GM12878 (cell line): Measurements from ENCODE around the gene C12orf43. TPM values are rescaled to one million over a fixed set of nuclear protein-coding genes. Genes with fewer than 3 reads are reported as not detected.

ENCODE experiments used
- ATAC-seq: fragments of 200-7000 bp; cut with Tn5 transposase; 3 replicates; pipeline ENCODE4 v1.9.1; 2020; ENCODE audit warnings: mild to moderate bottlenecking, moderate library complexity
- BruUV-seq: library from RNA; stranded (reverse); fragments of 400-500 nt; replicated peaks from 2 replicates; lab custom pipeline; 2021; lab: Mats Ljungman, UMichigan
- CTCF ChIA-PET: fragments of 300-600 bp; sonication (Branson Sonifier 250); formaldehyde crosslinking; extraction: SDS; loops from one replicate; lab custom pipeline; 2021; ENCODE audit warnings: inconsistent platforms; lab: Yijun Ruan, JAX
- POLR2A ChIA-PET: fragments of 350-600 bp; formaldehyde crosslinking; extraction: SDS; loops from one replicate; lab custom pipeline; 2021; ENCODE audit warnings: inconsistent platforms; lab: Charles Lee
- RAD21 ChIA-PET: fragments of 300-600 bp; sonication (Branson Sonifier 250); formaldehyde crosslinking; loops from one replicate; lab custom pipeline; 2023; ENCODE audit warnings: antibody characterized with exemption; ENCODE audit not compliant: unreplicated experiment; lab: Charles Lee
- SMC1A ChIA-PET: fragments of 300-600 bp; sonication (Branson Sonifier 250); formaldehyde crosslinking; loops from one replicate; lab custom pipeline; 2023; ENCODE audit not compliant: unreplicated experiment, uncharacterized antibody; lab: Charles Lee
- DNase-seq: peaks from one replicate; pipeline ENCODE4 v3.0.0-alpha.2; 2011; ENCODE audit warnings: low read depth, low spot score
- FAIRE-seq: peaks from 3 replicates; lab custom pipeline; 2011; peaks lifted over from hg19 to GRCh38; lab: Jason Lieb, UNC
- H2AFZ ChIP-seq: 2 replicates; pipeline ENCODE4 v1.6.0; 2011; ENCODE audit warnings: low read depth, low read length, control low read depth; ENCODE audit not compliant: control insufficient read depth
- H3K27ac ChIP-seq: 2 replicates; pipeline ENCODE4 v1.5.1; 2011; ENCODE audit warnings: control low read depth; ENCODE audit not compliant: control insufficient read depth, insufficient read depth
- H3K27me3 ChIP-seq, 2 experiments: replicated peaks in 1 of 2; 2 replicates each; pipeline versions ENCODE4 v1.6.0 to v1.6.1; 2011; ENCODE audit warnings: low read length in 1 of 2; ENCODE audit not compliant: control insufficient read depth in 2 of 2, insufficient read depth in 2 of 2
- H3K36me3 ChIP-seq, 2 experiments: 2 replicates each; pipeline ENCODE4 v1.5.1; 2011; ENCODE audit warnings: low read length in 1 of 2; ENCODE audit not compliant: control insufficient read depth in 2 of 2, insufficient read depth in 2 of 2
- H3K4me1 ChIP-seq: 2 replicates; pipeline ENCODE4 v1.6.1; 2011; ENCODE audit warnings: mild to moderate bottlenecking, low read length, moderate library complexity, mixed read lengths; ENCODE audit not compliant: control insufficient read depth, insufficient read depth
- H3K4me2 ChIP-seq: 2 replicates; pipeline ENCODE4 v1.6.0; 2011; ENCODE audit warnings: control low read depth; ENCODE audit not compliant: control insufficient read depth, insufficient read depth
- H3K4me3 ChIP-seq: fragments of 200-600 bp; sonication (generic); 2 replicates; pipeline ENCODE4 v1.5.1; 2016
- H3K79me2 ChIP-seq: 2 replicates; pipeline ENCODE4 v1.6.0; 2011; ENCODE audit warnings: low read length; ENCODE audit not compliant: control insufficient read depth, insufficient read depth
- H3K9ac ChIP-seq: 2 replicates; pipeline ENCODE4 v1.8.0; 2011; ENCODE audit warnings: low read length, control low read depth, mixed read lengths; ENCODE audit not compliant: control insufficient read depth, insufficient read depth
- H3K9me3 ChIP-seq: replicated peaks from 3 replicates; pipeline ENCODE4 v1.5.1; 2011; ENCODE audit warnings: mild to moderate bottlenecking, low read length; ENCODE audit not compliant: control insufficient read depth, insufficient read depth
- H4K20me1 ChIP-seq: 2 replicates; pipeline ENCODE4 v1.6.0; 2011; ENCODE audit not compliant: control insufficient read depth, insufficient read depth
- WGBS: methylation state at CpG from one replicate; pipeline ENCODE4 v1.1.6; 2016; ENCODE audit warnings: low lambda C conversion rate; ENCODE audit not compliant: insufficient replicate concordance, insufficient coverage; ENCODE audit errors: missing lambda C conversion rate; 5-methylcytosine and 5-hydroxymethylcytosine counted together
- in situ Hi-C: fragments of 300-500 bp; cut with MboI; formaldehyde crosslinking; loops from 9 replicates; pipeline ENCODE4 v1.14.3; 2018; ENCODE audit warnings: mixed read lengths
- intact Hi-C: fragments of 100-400 bp; cut with micrococcal nuclease; formaldehyde crosslinking; loops from one replicate; pipeline ENCODE4 v1.14.2; 2022; ENCODE audit not compliant: unreplicated experiment
- polyA plus RNA-seq, 11 experiments: library from polyadenylated mRNA; depleted of rRNA in 4 of 11; unstranded in 6 of 11; stranded (reverse) in 5 of 11; fragments of >200 nt; fragmentation: Nextera tagmentation in 4 of 11; fragmentation: Illumina TruSeq in 1 of 11; extraction: Ambion mirVana in 4 of 11; extraction: Trizol in 1 of 11; gene quantifications; 1 replicate in 1 of 11; 2 replicates in 10 of 11; pipeline versions ENCODE4 v1.2.1 to v1.2.3, GENCODE V29; 2011 to 2016; ENCODE audit warnings: inconsistent platforms in 2 of 11, missing spikeins in 2 of 11, low read depth in 1 of 11
- total RNA-seq, 4 experiments: library from RNA; depleted of rRNA in 3 of 4; stranded (reverse); fragments of >200 nt in 3 of 4; fragmentation: Illumina TruSeq in 1 of 4; extraction: Trizol in 1 of 4; gene quantifications; 2 replicates each; pipeline versions ENCODE4 v1.2.1 to v1.2.3, GENCODE V29; 2013 to 2021
- TF ChIP-seq, protein P1 (sequence below), 3 experiments: IDR thresholded peaks in 2 of 3; conservative IDR thresholded peaks in 1 of 3; 2 replicates each; pipeline ENCODE4 v1.5.1; 2011; ENCODE audit warnings: low read depth in 3 of 3, low read length in 3 of 3, mild to moderate bottlenecking in 3 of 3, control low read depth in 2 of 3, moderate library complexity in 2 of 3, inconsistent platforms in 1 of 3, mixed read lengths in 1 of 3; ENCODE audit not compliant: control insufficient read depth in 2 of 3, insufficient read depth in 1 of 3; ENCODE audit errors: extremely low read depth in 1 of 3
- TF ChIP-seq, protein P2 (sequence below): IDR thresholded peaks from 2 replicates; pipeline ENCODE4 v1.6.1; 2012; ENCODE audit warnings: mild to moderate bottlenecking, low read depth, low read length

C12orf43 gene
- total and polyA plus RNA-seq, 10 of the 15 experiments (the other 5 are each of a cell fraction or from before 2014, with no cell fraction given) = 7.5 to 30.8 (median 21.3) TPM

DNA sequence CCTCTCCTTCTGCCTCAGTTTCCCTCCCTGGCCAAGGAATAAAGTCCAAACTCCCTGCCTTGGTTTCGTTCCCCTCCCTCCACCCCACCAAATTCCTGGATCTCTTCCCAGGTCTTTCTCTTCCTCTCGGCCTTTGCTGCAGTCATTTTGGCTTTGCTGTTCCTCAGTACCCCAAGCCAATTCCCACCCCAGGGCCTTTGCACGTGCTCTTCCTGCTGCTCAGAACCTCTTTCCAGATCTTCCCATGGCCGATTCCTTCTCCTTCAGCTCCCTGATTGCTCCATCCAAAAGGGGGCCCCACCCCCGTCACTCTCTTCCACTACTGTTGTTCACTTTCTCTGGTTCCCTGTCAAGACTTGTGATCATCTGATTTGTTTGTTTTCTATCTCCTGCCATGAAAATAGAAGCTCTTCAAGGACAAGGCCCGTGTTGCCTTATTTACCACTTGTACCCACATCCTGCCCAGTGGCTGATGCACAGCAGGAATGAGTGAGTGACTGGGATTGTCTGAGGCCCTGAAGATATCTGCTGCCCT is 34.8 kb downstream of the C12orf43 start:
- H3K79me2 ChIP-seq = no peaks in the 10 kb centered on the region
- POLR2A ChIA-PET = interaction anchor here (0.6 kb wide), 1 partner anchor 179 kb away, joined by 3 read pairs; no protein-coding TSS in a partner anchor
- H3K27ac ChIP-seq = no peak overlapping the region
- in situ Hi-C loops (no loop called here), intact Hi-C loops (no loop called here)
- no peaks in the 10 kb centered on the region for H3K4me1 ChIP-seq
- ATAC-seq (no peak), DNase-seq (no peak), FAIRE-seq (no peak)
- H4K20me1 ChIP-seq = no peaks in the 10 kb centered on the region
- H2AFZ ChIP-seq = no peak overlapping the region
- H3K4me3 ChIP-seq = no peak overlapping the region
- no peak overlapping the region for H3K9ac ChIP-seq
- SMC1A ChIA-PET = interaction anchor here (0.6 to 1.4 kb wide), 4 partner anchors 10 to 228 kb away, joined by 3 to 4 read pairs (median 3); no protein-coding TSS in a partner anchor
- RAD21 ChIA-PET = interaction anchor here (0.5 to 2.6 kb wide), 2 partner anchors 10 to 397 kb away, joined by 3 to 7 read pairs; no protein-coding TSS in a partner anchor
- no peak overlapping the region for H3K4me2 ChIP-seq
- H3K9me3 ChIP-seq = no peaks in the 10 kb centered on the region
- no peaks in the 10 kb centered on the region for H3K36me3 ChIP-seq
- no TSS peak for BruUV-seq
- CTCF ChIA-PET = interaction anchor here (0.6 to 2.2 kb wide), 5 partner anchors 10 to 571 kb away, joined by 3 to 10 read pairs (median 3); no protein-coding TSS in a partner anchor
- no peaks in the 10 kb centered on the region for H3K27me3 ChIP-seq
- WGBS = 24% methylated on average over 6 of the region's 6 CpGs
- TF ChIP-seq, protein P1, sequence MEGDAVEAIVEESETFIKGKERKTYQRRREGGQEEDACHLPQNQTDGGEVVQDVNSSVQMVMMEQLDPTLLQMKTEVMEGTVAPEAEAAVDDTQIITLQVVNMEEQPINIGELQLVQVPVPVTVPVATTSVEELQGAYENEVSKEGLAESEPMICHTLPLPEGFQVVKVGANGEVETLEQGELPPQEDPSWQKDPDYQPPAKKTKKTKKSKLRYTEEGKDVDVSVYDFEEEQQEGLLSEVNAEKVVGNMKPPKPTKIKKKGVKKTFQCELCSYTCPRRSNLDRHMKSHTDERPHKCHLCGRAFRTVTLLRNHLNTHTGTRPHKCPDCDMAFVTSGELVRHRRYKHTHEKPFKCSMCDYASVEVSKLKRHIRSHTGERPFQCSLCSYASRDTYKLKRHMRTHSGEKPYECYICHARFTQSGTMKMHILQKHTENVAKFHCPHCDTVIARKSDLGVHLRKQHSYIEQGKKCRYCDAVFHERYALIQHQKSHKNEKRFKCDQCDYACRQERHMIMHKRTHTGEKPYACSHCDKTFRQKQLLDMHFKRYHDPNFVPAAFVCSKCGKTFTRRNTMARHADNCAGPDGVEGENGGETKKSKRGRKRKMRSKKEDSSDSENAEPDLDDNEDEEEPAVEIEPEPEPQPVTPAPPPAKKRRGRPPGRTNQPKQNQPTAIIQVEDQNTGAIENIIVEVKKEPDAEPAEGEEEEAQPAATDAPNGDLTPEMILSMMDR (IDR thresholded peaks at IDR 0.05 in 2 of 3, conservative IDR thresholded peaks at IDR 0.05 in 1 of 3; ENCODE audit: control insufficient read depth in 2 of 3, extremely low read depth in 1 of 3, insufficient read depth in 1 of 3, low read depth in 3 of 3, low read length in 3 of 3) = no peak

DNA sequence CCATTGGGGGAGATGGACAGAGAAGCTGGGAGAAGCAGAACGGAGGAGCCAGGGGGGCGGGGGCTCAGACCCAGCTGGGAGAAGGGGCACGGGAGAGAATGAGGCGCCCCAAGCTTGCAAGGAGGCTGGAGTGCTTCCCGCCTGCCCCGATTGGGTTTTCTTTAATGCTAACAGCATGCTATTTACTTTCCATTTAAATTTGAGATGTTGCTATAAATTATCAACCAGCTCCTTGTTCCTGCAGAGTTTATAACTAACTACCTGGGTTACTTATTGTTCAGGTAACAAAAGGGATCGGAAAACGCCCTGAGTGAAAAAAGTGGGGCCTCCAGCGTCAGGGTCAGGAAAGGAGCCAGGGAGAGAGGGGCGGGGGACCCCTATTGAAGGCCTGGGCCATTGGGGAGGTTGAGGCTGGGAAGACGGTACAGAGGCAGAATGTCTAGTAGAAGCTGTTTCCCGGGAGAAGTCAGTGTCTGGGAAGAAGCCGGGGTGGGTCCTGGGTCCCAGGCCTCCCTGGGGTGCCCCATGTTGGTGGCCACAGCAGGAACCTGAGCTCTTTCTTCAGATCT is 35.4 kb downstream of the C12orf43 start:
- H3K27me3 ChIP-seq = no peaks in the 10 kb centered on the region
- ChIA-PET CTCF (interaction anchor here (0.8 to 2.2 kb wide), 4 partner anchors 9 to 40 kb away, joined by 3 to 10 read pairs (median 3); no protein-coding TSS in a partner anchor), RAD21 (interaction anchor here (0.5 to 2.6 kb wide), 2 partner anchors 9 to 396 kb away, joined by 3 to 7 read pairs; no protein-coding TSS in a partner anchor), POLR2A (no interaction called here), SMC1A (interaction anchor here (0.6 to 1.4 kb wide), 4 partner anchors 9 to 228 kb away, joined by 3 to 4 read pairs (median 3); no protein-coding TSS in a partner anchor)
- no peaks in the 10 kb centered on the region for H3K4me1 ChIP-seq
- no peaks in the 10 kb centered on the region for H3K9me3 ChIP-seq
- in situ Hi-C loops = no loop called here
- H2AFZ ChIP-seq = no peak overlapping the region
- H3K79me2 ChIP-seq = no peaks in the 10 kb centered on the region
- H3K4me3 ChIP-seq = no peak overlapping the region
- DNase-seq = no peak
- H3K36me3 ChIP-seq = no peaks in the 10 kb centered on the region
- H3K27ac ChIP-seq = no peak overlapping the region
- 54% methylated on average over 13 of the region's 13 CpGs for WGBS
- H4K20me1 ChIP-seq = no peaks in the 10 kb centered on the region
- FAIRE-seq = no peak
- no peak overlapping the region for H3K9ac ChIP-seq
- H3K4me2 ChIP-seq = no peak overlapping the region
- intact Hi-C loops = no loop called here
- no peak for ATAC-seq
- no TSS peak for BruUV-seq
- TF ChIP-seq, protein P2, sequence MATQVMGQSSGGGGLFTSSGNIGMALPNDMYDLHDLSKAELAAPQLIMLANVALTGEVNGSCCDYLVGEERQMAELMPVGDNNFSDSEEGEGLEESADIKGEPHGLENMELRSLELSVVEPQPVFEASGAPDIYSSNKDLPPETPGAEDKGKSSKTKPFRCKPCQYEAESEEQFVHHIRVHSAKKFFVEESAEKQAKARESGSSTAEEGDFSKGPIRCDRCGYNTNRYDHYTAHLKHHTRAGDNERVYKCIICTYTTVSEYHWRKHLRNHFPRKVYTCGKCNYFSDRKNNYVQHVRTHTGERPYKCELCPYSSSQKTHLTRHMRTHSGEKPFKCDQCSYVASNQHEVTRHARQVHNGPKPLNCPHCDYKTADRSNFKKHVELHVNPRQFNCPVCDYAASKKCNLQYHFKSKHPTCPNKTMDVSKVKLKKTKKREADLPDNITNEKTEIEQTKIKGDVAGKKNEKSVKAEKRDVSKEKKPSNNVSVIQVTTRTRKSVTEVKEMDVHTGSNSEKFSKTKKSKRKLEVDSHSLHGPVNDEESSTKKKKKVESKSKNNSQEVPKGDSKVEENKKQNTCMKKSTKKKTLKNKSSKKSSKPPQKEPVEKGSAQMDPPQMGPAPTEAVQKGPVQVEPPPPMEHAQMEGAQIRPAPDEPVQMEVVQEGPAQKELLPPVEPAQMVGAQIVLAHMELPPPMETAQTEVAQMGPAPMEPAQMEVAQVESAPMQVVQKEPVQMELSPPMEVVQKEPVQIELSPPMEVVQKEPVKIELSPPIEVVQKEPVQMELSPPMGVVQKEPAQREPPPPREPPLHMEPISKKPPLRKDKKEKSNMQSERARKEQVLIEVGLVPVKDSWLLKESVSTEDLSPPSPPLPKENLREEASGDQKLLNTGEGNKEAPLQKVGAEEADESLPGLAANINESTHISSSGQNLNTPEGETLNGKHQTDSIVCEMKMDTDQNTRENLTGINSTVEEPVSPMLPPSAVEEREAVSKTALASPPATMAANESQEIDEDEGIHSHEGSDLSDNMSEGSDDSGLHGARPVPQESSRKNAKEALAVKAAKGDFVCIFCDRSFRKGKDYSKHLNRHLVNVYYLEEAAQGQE = no peak
